HL-60/S4 treated with phorbol 12-myristate 13-acetate at 8.2 ng/mL for 4 days and 3 days (cell line): ENCODE measurements around the gene CMC1.

Source experiments
- in situ Hi-C: fragments of 300-500 bp; cut with MboI; formaldehyde crosslinking; loops from 2 replicates; pipeline ENCODE4 v1.15.0; 2022; ENCODE audit warnings: low sequenced_read_pairs

CMC1 gene

DNA sequence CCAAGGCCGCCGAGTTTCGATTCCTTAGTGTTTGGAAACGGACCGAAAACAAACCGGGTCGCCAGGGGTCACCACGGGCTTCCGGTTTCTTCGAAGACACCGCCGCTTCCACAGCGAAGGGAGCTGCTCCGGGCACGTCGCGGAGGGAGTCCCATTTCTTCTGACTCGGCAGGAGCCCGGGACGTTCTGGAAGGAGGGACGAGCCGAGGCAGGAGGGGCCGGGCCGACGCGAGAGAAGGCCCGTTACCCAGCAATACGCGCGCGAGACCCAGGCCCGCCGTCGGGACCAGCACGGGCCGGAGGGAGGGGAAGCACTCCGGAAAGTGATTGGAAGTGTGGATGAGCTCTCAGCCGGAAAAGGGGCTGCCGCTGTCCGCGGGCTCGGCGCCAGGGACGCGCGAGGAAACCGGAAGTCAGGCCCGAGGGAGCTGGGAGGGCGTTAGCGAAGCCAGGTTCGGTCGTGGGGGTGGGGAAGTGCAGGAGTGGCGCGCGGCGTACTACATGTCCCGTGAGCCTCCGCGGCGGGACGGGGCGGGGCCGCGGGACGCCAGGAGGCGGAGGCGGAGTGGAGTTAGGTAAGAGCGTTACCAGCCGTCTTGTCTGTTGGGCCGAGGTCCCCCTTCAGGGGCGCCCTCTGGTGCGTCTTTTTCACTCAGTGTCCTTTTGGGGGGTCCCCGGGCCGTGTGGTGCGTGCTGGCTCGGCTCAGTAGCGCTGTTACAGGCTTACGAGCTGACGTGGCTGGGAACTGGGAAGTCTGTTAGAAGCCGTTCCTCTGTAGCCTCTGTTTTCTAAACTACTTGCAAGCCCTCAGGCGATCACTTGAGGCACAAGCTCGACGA is 107.4 kb downstream of the CMC1 start, which contains the start of the genes AZI2 and ZCWPW2:
Gene AZI2 (minus strand): TSS at position 196 of the 840 bp plus-strand sequence. CDS start 8,207 bp downstream, outside the sequence.
Gene ZCWPW2 (plus strand): TSS at position 93 of the 840 bp plus-strand sequence. CDS start 64,348 bp downstream, outside the sequence.
- in situ Hi-C loops: loop anchor here (25.0 kb wide), 1 partner anchor 637 kb away; the partner anchor contains the start of gene EOMES

DNA sequence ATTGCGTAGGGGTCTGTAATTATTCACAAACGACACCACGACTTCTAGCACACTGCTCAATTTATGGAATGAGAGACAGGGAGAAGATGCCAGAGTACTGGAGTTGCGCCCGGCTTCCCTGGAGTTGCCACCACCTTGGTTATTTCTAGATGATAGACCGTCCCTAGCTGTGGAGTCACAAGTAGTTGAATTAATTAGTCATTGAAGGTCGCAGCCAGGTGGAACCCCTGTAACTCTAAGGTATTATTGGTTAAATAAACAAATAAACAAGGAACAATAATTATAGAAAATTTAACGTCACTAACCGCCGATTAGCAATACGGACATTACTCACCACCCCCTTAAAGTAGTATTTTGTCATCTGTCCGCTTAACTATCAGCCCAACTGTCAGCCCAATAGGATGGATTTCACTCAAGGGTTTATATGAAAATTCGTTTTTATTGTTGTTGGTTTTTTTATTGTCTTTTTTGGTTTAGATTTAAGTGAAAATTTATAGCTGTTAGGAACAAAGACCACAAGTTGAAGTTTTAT is 108.1 kb downstream of the CMC1 start:
- in situ Hi-C loops: loop anchor here (25.0 kb wide), 1 partner anchor 637 kb away; the partner anchor contains the start of gene EOMES
